ENCODE measurements around the gene MRPS27.

GRCh38 chr5:72197393-72197792 lies 122.6 kb downstream of the MRPS27 start:
- TF ChIP-seq POLR2A (IDR thresholded peaks at IDR 0.05) (no peak), CTCF (IDR thresholded peaks at IDR 0.05) (no peak)

All from stomach (tissue), 4 donors.